ENCODE results near the gene PLCB1. TPM values are rescaled to one million over a fixed set of nuclear protein-coding genes. Genes with fewer than 3 reads are reported as not detected.

The PLCB1 gene
- total and polyA plus RNA-seq, 10 of the 15 experiments (the other 5 are each of a cell fraction or from before 2014, with no cell fraction given): 0.05 to 5.3 (median 0.17) TPM; not detected in 1

GRCh38 chr20:8287340-8287739 is 155.3 kb downstream of the PLCB1 start:
- no peak overlapping the region for H3K4me3 ChIP-seq
- no peak overlapping the region for H3K27ac ChIP-seq (ENCODE audit: control insufficient read depth, insufficient read depth)
- no peaks in the 10 kb centered on the region for H3K4me1 ChIP-seq (ENCODE audit: control insufficient read depth, insufficient read depth, low read length)
- H3K36me3 ChIP-seq (ENCODE audit: control insufficient read depth in 2 of 2, insufficient read depth in 2 of 2, low read length in 1 of 2): no peaks in the 10 kb centered on the region
- in situ Hi-C loops (cut with MboI) (no loop called here), intact Hi-C loops (cut with micrococcal nuclease; ENCODE audit: unreplicated experiment) (no loop called here)
- WGBS (ENCODE audit: insufficient coverage, insufficient replicate concordance, low lambda C conversion rate, missing lambda C conversion rate): 35% methylated on average over 5 of the region's 5 CpGs
- SMC1A ChIA-PET (ENCODE audit: uncharacterized antibody, unreplicated experiment): interaction anchor here (1.1 to 1.4 kb wide), 2 partner anchors 10 to 435 kb away, joined by 3 read pairs; no protein-coding TSS in a partner anchor
- CTCF ChIA-PET: interaction anchor here (1.5 kb wide), 1 partner anchor 19 kb away, joined by 3 read pairs; no protein-coding TSS in a partner anchor
- no peak for DNase-seq (ENCODE audit: low read depth, low spot score)
- BruUV-seq (replicated peaks): no TSS peak
- no peak overlapping the region for H2AFZ ChIP-seq (ENCODE audit: control insufficient read depth, low read depth, low read length)
- no peaks in the 10 kb centered on the region for H3K79me2 ChIP-seq (ENCODE audit: control insufficient read depth, insufficient read depth, low read length)
- H3K9ac ChIP-seq (ENCODE audit: control insufficient read depth, insufficient read depth, low read length): no peak overlapping the region
- no peak for ATAC-seq
- TF ChIP-seq RELB (IDR thresholded peaks at IDR 0.05; ENCODE audit: low read depth) (no peak), EED (IDR thresholded peaks at IDR 0.05; ENCODE audit: low read depth) (no peak), TCF3 (IDR thresholded peaks at IDR 0.05; ENCODE audit: borderline replicate concordance, insufficient read depth, low read depth, low read length) (no peak), HCFC1 (IDR thresholded peaks at IDR 0.05; ENCODE audit: low read length) (no peak), REST (IDR thresholded peaks at IDR 0.05; ENCODE audit: low read depth, low read length) (no peak)
- H3K4me2 ChIP-seq (ENCODE audit: control insufficient read depth, insufficient read depth): no peak overlapping the region
- RAD21 ChIA-PET (ENCODE audit: unreplicated experiment): no interaction called here
- H4K20me1 ChIP-seq (ENCODE audit: control insufficient read depth, insufficient read depth): no peaks in the 10 kb centered on the region
- POLR2A ChIA-PET: no interaction called here
- no peaks in the 10 kb centered on the region for H3K27me3 ChIP-seq (replicated peaks in 1 of 2; ENCODE audit: control insufficient read depth in 2 of 2, insufficient read depth in 2 of 2, low read length in 1 of 2)
- no peak for FAIRE-seq
- no peaks in the 10 kb centered on the region for H3K9me3 ChIP-seq (replicated peaks; ENCODE audit: control insufficient read depth, insufficient read depth, low read length)
